ENCODE data around the gene CHST11.

DNA sequence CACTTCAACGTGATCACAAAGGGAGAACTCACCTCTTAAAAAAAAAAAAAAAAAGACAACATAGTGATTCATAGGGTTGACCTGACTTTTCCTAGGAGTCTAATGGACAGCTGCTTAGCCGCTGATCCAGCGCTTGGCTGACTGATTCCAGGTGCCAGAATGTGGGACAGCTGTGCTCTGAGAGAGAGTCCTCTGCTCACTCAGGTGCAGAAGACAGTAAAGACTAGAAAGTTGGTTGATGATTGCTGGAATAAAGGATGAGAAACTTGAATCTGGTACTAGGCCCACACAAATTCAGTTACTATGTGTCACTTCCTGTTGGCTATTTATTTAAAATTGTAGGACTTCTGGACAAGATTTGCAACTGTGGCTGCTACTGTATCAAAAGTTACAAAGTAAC, 229.4 kb downstream of the CHST11 start:
- TF ChIP-seq, protein P1, sequence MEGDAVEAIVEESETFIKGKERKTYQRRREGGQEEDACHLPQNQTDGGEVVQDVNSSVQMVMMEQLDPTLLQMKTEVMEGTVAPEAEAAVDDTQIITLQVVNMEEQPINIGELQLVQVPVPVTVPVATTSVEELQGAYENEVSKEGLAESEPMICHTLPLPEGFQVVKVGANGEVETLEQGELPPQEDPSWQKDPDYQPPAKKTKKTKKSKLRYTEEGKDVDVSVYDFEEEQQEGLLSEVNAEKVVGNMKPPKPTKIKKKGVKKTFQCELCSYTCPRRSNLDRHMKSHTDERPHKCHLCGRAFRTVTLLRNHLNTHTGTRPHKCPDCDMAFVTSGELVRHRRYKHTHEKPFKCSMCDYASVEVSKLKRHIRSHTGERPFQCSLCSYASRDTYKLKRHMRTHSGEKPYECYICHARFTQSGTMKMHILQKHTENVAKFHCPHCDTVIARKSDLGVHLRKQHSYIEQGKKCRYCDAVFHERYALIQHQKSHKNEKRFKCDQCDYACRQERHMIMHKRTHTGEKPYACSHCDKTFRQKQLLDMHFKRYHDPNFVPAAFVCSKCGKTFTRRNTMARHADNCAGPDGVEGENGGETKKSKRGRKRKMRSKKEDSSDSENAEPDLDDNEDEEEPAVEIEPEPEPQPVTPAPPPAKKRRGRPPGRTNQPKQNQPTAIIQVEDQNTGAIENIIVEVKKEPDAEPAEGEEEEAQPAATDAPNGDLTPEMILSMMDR (IDR thresholded peaks at IDR 0.05) = no peak
- no peak for TF ChIP-seq POLR2A (IDR thresholded peaks at IDR 0.05)
